Right cardiac atrium (tissue), 5 donors: Measurements from ENCODE around the gene DPF3. TPM values are rescaled to one million over a fixed set of nuclear protein-coding genes. Genes with fewer than 3 reads are reported as not detected.

Experiments
- ATAC-seq, 2 donors: fragments of 200-7000 bp; cut with Tn5 transposase; one replicate each; pipeline versions ENCODE4 v1.8.0 to v1.9.1; 2020; ENCODE audit warnings: moderate library complexity in 2 of 2, mild to moderate bottlenecking in 1 of 2
- DNase-seq, 3 donors: peaks; one replicate each; pipeline ENCODE4 v3.0.0-alpha.2; 2020
- H3K27ac ChIP-seq: one replicate; pipeline ENCODE4 v1.5.1; 2013; ENCODE audit warnings: mild to moderate bottlenecking, low read length, control low read depth, moderate library complexity
- H3K27me3 ChIP-seq: one replicate; pipeline ENCODE4 v1.6.1; 2013; ENCODE audit not compliant: control insufficient read depth, insufficient read depth
- H3K4me1 ChIP-seq: one replicate; pipeline ENCODE4 v1.6.1; 2013; ENCODE audit warnings: low read length; ENCODE audit not compliant: control insufficient read depth, insufficient read depth
- H3K4me3 ChIP-seq: one replicate; pipeline ENCODE4 v1.5.1; 2013; ENCODE audit warnings: low read length, control low read depth
- H3K9me3 ChIP-seq: one replicate; pipeline ENCODE4 v1.6.1; 2013; ENCODE audit warnings: low read length; ENCODE audit not compliant: control insufficient read depth
- WGBS: extraction: QIAGEN DNeasy Blood & Tissue Kit; methylation state at CpG from one replicate; pipeline ENCODE4 v1.1.7; 2013; 5-methylcytosine and 5-hydroxymethylcytosine counted together
- intact Hi-C, 4 donors: fragments of 100-400 bp; cut with DNase I; formaldehyde crosslinking; loops; one replicate each; pipeline versions ENCODE4 v1.11.0 to v1.14.0; 2022 to 2023
- long read RNA-seq, 4 donors: library from polyadenylated mRNA; unstranded; transcript quantifications; one replicate each; pipeline ENCODE4 v2.0.0, GENCODE V29; 2020 to 2021
- polyA plus RNA-seq: library from polyadenylated mRNA; stranded (reverse); fragments of 200-250 nt; gene quantifications from one replicate; pipeline ENCODE4 v1.2.3, GENCODE V29; 2013
- total RNA-seq, 4 donors: library from RNA; stranded (reverse); fragmentation: NEBNext Ultra II Directional; extraction: Animal tissue kit (Norgen Biotek cat#: 25700); gene quantifications; one replicate each; pipeline ENCODE4 v1.2.1, GENCODE V29; 2021
- donor health status: healthy with polysubstance abuse.
- donor health status: DM: no; HTN: yes; CAD: no.
- donor health status: DM: no; HTN: no; CAD: no.
- donor health status: DM: no; HTN: yes; CAD: no; lungs with severe emphysema.
- donor health status: DM: yes; HTN: yes; CAD: no.

Gene DPF3
- total RNA-seq (10 to 100 TPM; 23.5 to 33.0 (median 26.4) TPM), polyA plus RNA-seq (16.5 TPM)
- long read RNA-seq, donor 1, full-length matches to known transcripts, result 4 of 11 reads
- long read RNA-seq, donor 1, partial matches to known transcripts, result 5 of 11 reads
- long read RNA-seq, donor 1, other reads (novel, unspliced or antisense), result 2 of 11 reads
- long read RNA-seq, donor 2, full-length matches to known transcripts, result 3 of 7 reads
- long read RNA-seq, donor 2, partial matches to known transcripts, result 3 of 7 reads
- long read RNA-seq, donor 2, other reads (novel, unspliced or antisense), result 1 of 7 reads
- long read RNA-seq, donor 3, full-length matches to known transcripts, result 6 of 24 reads
- long read RNA-seq, donor 3, partial matches to known transcripts, result 11 of 24 reads
- long read RNA-seq, donor 3, other reads (novel, unspliced or antisense), result 7 of 24 reads
- long read RNA-seq, donor 4, full-length matches to known transcripts, result 4 of 11 reads
- long read RNA-seq, donor 4, partial matches to known transcripts, result 7 of 11 reads
- long read RNA-seq, donor 4, other reads (novel, unspliced or antisense), result 0 of 11 reads

GRCh38 chr14:72893636-72894322, at the start of gene DPF3:
TSS of gene DPF3 (minus strand) at chr14:72894101. CDS start at chr14:72894088, 13 bp downstream.
- peak within 1 kb of the TSS; percentile 95 for H3K4me3 ChIP-seq
- no peaks in the 10 kb centered on the region for H3K4me1 ChIP-seq
- under 1% methylated on average over 54 of the region's 54 CpGs for WGBS
- peak; percentile 99 for ATAC-seq
- H3K27ac ChIP-seq, result peak within 1 kb of the TSS; percentile 80
- H3K9me3 ChIP-seq, result no peaks in the 10 kb centered on the region
- intact Hi-C loops, result loop anchor here in 3 of 4 donors (5.0 to 10.0 kb wide), 5 partner anchors 79 to 279 kb away; no protein-coding TSS in a partner anchor
- DNase-seq, result peak; percentile 97 to 99 (median 98)
- peaks cover 2% of the 10 kb centered on the region for H3K27me3 ChIP-seq

- H3K4me1 ChIP-seq, result no peaks in the 10 kb centered on the region
- intact Hi-C loops, result no loop called here
- no peak overlapping the region for H3K4me3 ChIP-seq
- DNase-seq (no peak), ATAC-seq (no peak)
- WGBS, result 89% methylated on average over 14 of the region's 14 CpGs
- no peaks in the 10 kb centered on the region for H3K27me3 ChIP-seq
- H3K27ac ChIP-seq, result no peak overlapping the region
- H3K9me3 ChIP-seq, result no peaks in the 10 kb centered on the region
Measured at GRCh38 chr14:72942934-72943333, 49.0 kb upstream of the DPF3 start.

- DNase-seq (no peak), ATAC-seq (no peak)
- no peaks in the 10 kb centered on the region for H3K4me1 ChIP-seq
- no peaks in the 10 kb centered on the region for H3K9me3 ChIP-seq
- H3K27ac ChIP-seq, result no peak overlapping the region
- H3K4me3 ChIP-seq, result no peak overlapping the region
- intact Hi-C loops, result no loop called here
- H3K27me3 ChIP-seq, result no peaks in the 10 kb centered on the region
- WGBS, result 75% methylated on average over 12 of the region's 12 CpGs
Measured at GRCh38 chr14:72941286-72941985, 47.5 kb upstream of the DPF3 start.

- peak; percentile 35 to 55 for ATAC-seq
- H3K9me3 ChIP-seq, result no peaks in the 10 kb centered on the region
- no peak for DNase-seq
- intact Hi-C loops, result no loop called here
- H3K27me3 ChIP-seq, result no peaks in the 10 kb centered on the region
- no peak overlapping the region for H3K4me3 ChIP-seq
- no peak overlapping the region for H3K27ac ChIP-seq
- 67% methylated on average over 13 of the region's 13 CpGs for WGBS
- no peaks in the 10 kb centered on the region for H3K4me1 ChIP-seq
Measured at GRCh38 chr14:72939630-72940029, 45.7 kb upstream of the DPF3 start.

GRCh38 chr14:72932893-72933292, 39.0 kb upstream of the DPF3 start:
- H3K9me3 ChIP-seq, result no peaks in the 10 kb centered on the region
- no peak overlapping the region for H3K27ac ChIP-seq
- no peak for ATAC-seq
- intact Hi-C loops, result no loop called here
- no peak overlapping the region for H3K4me3 ChIP-seq
- no peaks in the 10 kb centered on the region for H3K27me3 ChIP-seq
- WGBS, result 95% methylated on average over 7 of the region's 7 CpGs
- no peak for DNase-seq
- H3K4me1 ChIP-seq, result no peaks in the 10 kb centered on the region

GRCh38 chr14:72929316-72930080, 35.6 kb upstream of the DPF3 start:
- intact Hi-C loops, result no loop called here
- H3K4me3 ChIP-seq, result no peak overlapping the region
- no peaks in the 10 kb centered on the region for H3K27me3 ChIP-seq
- no peak overlapping the region for H3K27ac ChIP-seq
- ATAC-seq (no peak), DNase-seq (no peak)
- no peaks in the 10 kb centered on the region for H3K4me1 ChIP-seq
- WGBS, result 93% methylated on average over 43 of the region's 43 CpGs
- no peaks in the 10 kb centered on the region for H3K9me3 ChIP-seq

- no peaks in the 10 kb centered on the region for H3K9me3 ChIP-seq
- DNase-seq (no peak), ATAC-seq (no peak)
- no peaks in the 10 kb centered on the region for H3K27me3 ChIP-seq
- intact Hi-C loops, result no loop called here
- no peaks in the 10 kb centered on the region for H3K4me1 ChIP-seq
- no peak overlapping the region for H3K4me3 ChIP-seq
- no peak overlapping the region for H3K27ac ChIP-seq
- whole genome bisulfite sequencing, result 84% methylated on average over 21 of the region's 21 CpGs
Measured at GRCh38 chr14:72928872-72929271, 35.0 kb upstream of the DPF3 start.

GRCh38 chr14:72926292-72927028, 32.6 kb upstream of the DPF3 start, which contains the start of gene DCAF4:
TSS of gene DCAF4 (plus strand) at chr14:72926464. CDS start at chr14:72937979, 11,515 bp downstream.
- ATAC-seq (peak; percentile 99), DNase-seq (peak; percentile 97 to 99 (median 98))
- intact Hi-C loops, result no loop called here
- peak within 1 kb of the TSS; percentile 57 for H3K27ac ChIP-seq
- no peaks in the 10 kb centered on the region for H3K9me3 ChIP-seq
- no peaks in the 10 kb centered on the region for H3K4me1 ChIP-seq
- under 1% methylated on average over 59 of the region's 59 CpGs for WGBS
- no peaks in the 10 kb centered on the region for H3K27me3 ChIP-seq
- H3K4me3 ChIP-seq, result peak within 1 kb of the TSS; percentile 65

- Histone ChIP-seq H3K9me3 (no peaks in the 10 kb centered on the region), H3K27ac (peak overlapping the region; percentile 42), H3K4me3 (peak overlapping the region; percentile 65), H3K27me3 (no peaks in the 10 kb centered on the region), H3K4me1 (no peaks in the 10 kb centered on the region)
- WGBS, result 5% methylated on average over 33 of the region's 33 CpGs
- no peak for DNase-seq
- intact Hi-C loops, result no loop called here
- peak; percentile 32 to 56 for ATAC-seq
Measured at GRCh38 chr14:72925815-72926291, 32.0 kb upstream of the DPF3 start.
